Kidney epithelial cell (primary cell): Measurements from ENCODE around the gene NFATC1. TPM values are rescaled to one million over a fixed set of nuclear protein-coding genes. Genes with fewer than 3 reads are reported as not detected.

ENCODE experiments used
- DNase-seq: peaks from one replicate; pipeline ENCODE4 v3.0.0-alpha.2; 2010; ENCODE audit warnings: low read depth
- H3K27me3 ChIP-seq: 2 replicates; pipeline ENCODE4 v1.6.0; 2011; ENCODE audit warnings: low read length; ENCODE audit not compliant: control insufficient read depth, insufficient read depth
- H3K36me3 ChIP-seq: 2 replicates; pipeline ENCODE4 v1.5.1; 2011; ENCODE audit warnings: low read length; ENCODE audit not compliant: control insufficient read depth, insufficient read depth
- H3K4me3 ChIP-seq: 2 replicates; pipeline ENCODE4 v1.5.1; 2011; ENCODE audit warnings: low read depth, mild to moderate bottlenecking, control low read depth, low read length
- CTCF ChIP-seq: IDR thresholded peaks from 2 replicates; pipeline ENCODE4 v1.5.1; 2011; ENCODE audit warnings: mild to moderate bottlenecking, moderate library complexity, low read length, control low read depth, inconsistent platforms; ENCODE audit not compliant: insufficient read depth, poor library complexity, severe bottlenecking
- total RNA-seq: library from RNA; depleted of rRNA; stranded (reverse); fragments of >200 nt; gene quantifications from 2 replicates; pipeline ENCODE4 v1.2.3, GENCODE V29; 2015

NFATC1 gene
- total RNA-seq, 1 donor from 2014 or later: 2.7 TPM

- no peak overlapping the region for H3K4me3 ChIP-seq
- no peaks in the 10 kb centered on the region for H3K36me3 ChIP-seq
- H3K27me3 ChIP-seq: no peaks in the 10 kb centered on the region
- TF ChIP-seq CTCF: no peak
- DNase-seq: no peak
These were observed 178.3 kb downstream of the NFATC1 start for GRCh38 chr18:79573921-79574491.

DNA sequence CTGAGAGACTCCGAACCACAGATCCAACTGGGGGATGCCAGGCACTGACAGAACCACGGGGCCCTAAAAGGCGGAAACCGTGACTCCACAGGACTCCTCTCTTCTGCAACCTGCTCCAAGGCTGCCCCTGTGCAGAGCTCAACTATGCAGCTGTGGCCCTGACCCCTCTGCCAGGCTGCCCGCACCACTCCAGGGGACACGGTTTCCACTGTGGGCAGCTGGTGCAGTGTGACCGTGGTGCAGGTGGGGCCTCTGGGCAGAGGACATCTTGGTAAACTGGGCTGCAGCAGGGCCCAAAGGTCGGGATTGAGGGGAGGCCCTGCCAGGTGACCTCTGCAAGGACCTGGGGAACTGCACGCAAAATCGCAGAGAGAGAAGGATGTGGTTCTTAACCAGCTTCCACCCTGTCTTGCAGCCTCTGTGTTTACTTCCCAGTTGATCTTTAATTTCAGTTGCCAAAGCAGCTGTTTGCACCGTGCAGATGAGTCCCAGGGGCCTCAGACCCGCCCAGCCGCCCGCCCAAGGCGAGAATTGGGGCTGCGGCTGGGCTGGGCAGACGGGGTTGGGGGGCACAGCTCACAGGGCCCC is 179.3 kb downstream of the NFATC1 start:
- DNase-seq: no peak
- Histone ChIP-seq H3K4me3 (no peak overlapping the region), H3K27me3 (no peaks in the 10 kb centered on the region), H3K36me3 (no peaks in the 10 kb centered on the region)
- no peak for TF ChIP-seq CTCF

- no peak for TF ChIP-seq CTCF
- no peak for DNase-seq
These were observed 180.4 kb downstream of the NFATC1 start for GRCh38 chr18:79575891-79576685.

GRCh38 chr18:79576686-79577351 is 181.1 kb downstream of the NFATC1 start:
- no peak overlapping the region for H3K4me3 ChIP-seq
- DNase-seq: no peak
- no peaks in the 10 kb centered on the region for H3K27me3 ChIP-seq
- H3K36me3 ChIP-seq: no peaks in the 10 kb centered on the region
- no peak for TF ChIP-seq CTCF

More at GRCh38 chr18:79575891-79576685, 180.4 kb downstream of the NFATC1 start:
- Histone ChIP-seq H3K4me3 (no peak overlapping the region), H3K27me3 (no peaks in the 10 kb centered on the region), H3K36me3 (no peaks in the 10 kb centered on the region)

- Histone ChIP-seq H3K4me3 (no peak overlapping the region), H3K36me3 (no peaks in the 10 kb centered on the region), H3K27me3 (no peaks in the 10 kb centered on the region)
- DNase-seq: no peak
- TF ChIP-seq CTCF: no peak
These were observed 182.0 kb downstream of the NFATC1 start for GRCh38 chr18:79577451-79578395.
